Vagina (tissue), 2 donors: ENCODE measurements around the gene SDHAF2. TPM values are rescaled to one million over a fixed set of nuclear protein-coding genes. Genes with fewer than 3 reads are reported as not detected.

ENCODE experiments used
- DNase-seq, 2 donors: peaks; one replicate each; pipeline ENCODE4 v3.0.0-alpha.2; 2017; ENCODE audit errors: extremely low spot score in 2 of 2
- H3K27ac ChIP-seq: fragments of 200-600 bp; sonication (generic); one replicate; pipeline ENCODE4 v1.5.1; 2019
- H3K27me3 ChIP-seq: fragments of 200-600 bp; sonication (generic); one replicate; pipeline ENCODE4 v1.5.1; 2019
- H3K36me3 ChIP-seq, 2 donors: fragments of 200-600 bp; sonication (generic); one replicate each; pipeline ENCODE4 v1.5.1; 2017 to 2019
- H3K4me1 ChIP-seq: fragments of 200-600 bp; sonication (generic); one replicate; pipeline ENCODE4 v1.5.1; 2019
- H3K4me3 ChIP-seq, 2 donors: fragments of 200-600 bp; sonication (generic); 1 replicate in 1 of 2; 2 replicates in 1 of 2; pipeline ENCODE4 v1.5.1; 2016 to 2019
- H3K9me3 ChIP-seq: fragments of 200-600 bp; sonication (generic); one replicate; pipeline ENCODE4 v1.5.1; 2019
- POLR2A ChIP-seq, 2 donors: fragments of 450-650 bp; IDR thresholded peaks; one replicate each; pipeline ENCODE4 v1.6.1; 2017; ENCODE audit warnings: antibody characterized with exemption in 2 of 2, mild to moderate bottlenecking in 2 of 2, moderate library complexity in 2 of 2
- POLR2AphosphoS5 ChIP-seq, 2 donors: sonication (generic); formaldehyde crosslinking; IDR thresholded peaks; one replicate each; pipeline ENCODE4 v1.9.0; 2017; ENCODE audit warnings: antibody characterized with exemption in 2 of 2, mild to moderate bottlenecking in 2 of 2, low read depth in 1 of 2; ENCODE audit not compliant: insufficient read depth in 1 of 2
- intact Hi-C: fragments of 100-400 bp; cut with DNase I; formaldehyde crosslinking; loops from one replicate; pipeline ENCODE4 v1.15.1; 2023
- small RNA-seq: library from RNA; depleted of rRNA; stranded (forward); fragments of <200 nt; gene quantifications from one replicate; pipeline ENCODE3, GENCODE V24; 2016
- total RNA-seq: library from RNA; depleted of rRNA; stranded (reverse); fragments of >200 nt; gene quantifications from one replicate; pipeline ENCODE4 v1.2.3, GENCODE V29; 2016
- TF ChIP-seq, protein P1 (sequence below), 3 experiments: fragments of 450-650 bp in 2 of 3; fragments of 200-600 bp in 1 of 3; sonication (generic) in 1 of 3; IDR thresholded peaks; one replicate each; pipeline ENCODE4 v1.5.1; 2017 to 2019; ENCODE audit warnings: antibody characterized with exemption in 3 of 3, mild to moderate bottlenecking in 2 of 3, moderate library complexity in 2 of 3

Gene SDHAF2
- total RNA-seq, 1 donor from 2014 or later = 24.3 TPM

DNA sequence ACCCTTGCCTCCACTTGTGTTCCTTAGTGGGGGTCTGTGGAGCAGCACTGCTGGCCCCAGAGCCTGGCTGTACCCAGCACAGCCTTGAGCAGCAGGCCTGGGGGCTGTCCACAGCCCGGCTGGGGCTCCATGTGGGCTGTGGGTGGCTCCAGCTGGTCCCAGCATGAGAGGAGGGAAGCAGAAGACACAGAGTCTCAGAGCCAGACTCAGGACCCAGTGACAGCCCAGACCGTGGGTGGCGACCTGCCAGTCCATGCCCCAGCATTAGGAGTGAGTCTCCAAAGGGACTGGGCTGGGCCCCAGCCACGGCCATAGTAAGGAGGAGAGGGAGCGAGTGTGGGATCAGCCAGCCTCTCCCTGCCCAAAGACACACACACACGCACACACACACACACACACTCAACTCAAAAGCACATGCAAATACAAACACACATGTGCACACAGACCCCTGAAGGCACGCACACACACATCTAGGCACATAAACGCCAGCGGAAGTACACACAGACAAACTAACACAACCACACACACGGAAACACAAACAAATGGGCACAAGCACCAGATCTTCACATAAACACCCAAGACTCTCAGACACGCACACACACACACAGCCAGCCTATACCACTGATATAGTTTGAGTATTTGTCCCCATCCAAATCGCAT is 61.9 kb downstream of the SDHAF2 start:
- no peaks in the 10 kb centered on the region for H3K27me3 ChIP-seq
- H3K9me3 ChIP-seq = no peaks in the 10 kb centered on the region
- H3K36me3 ChIP-seq = no peaks in the 10 kb centered on the region
- H3K27ac ChIP-seq = no peak overlapping the region
- no peak for DNase-seq
- TF ChIP-seq, protein P1, sequence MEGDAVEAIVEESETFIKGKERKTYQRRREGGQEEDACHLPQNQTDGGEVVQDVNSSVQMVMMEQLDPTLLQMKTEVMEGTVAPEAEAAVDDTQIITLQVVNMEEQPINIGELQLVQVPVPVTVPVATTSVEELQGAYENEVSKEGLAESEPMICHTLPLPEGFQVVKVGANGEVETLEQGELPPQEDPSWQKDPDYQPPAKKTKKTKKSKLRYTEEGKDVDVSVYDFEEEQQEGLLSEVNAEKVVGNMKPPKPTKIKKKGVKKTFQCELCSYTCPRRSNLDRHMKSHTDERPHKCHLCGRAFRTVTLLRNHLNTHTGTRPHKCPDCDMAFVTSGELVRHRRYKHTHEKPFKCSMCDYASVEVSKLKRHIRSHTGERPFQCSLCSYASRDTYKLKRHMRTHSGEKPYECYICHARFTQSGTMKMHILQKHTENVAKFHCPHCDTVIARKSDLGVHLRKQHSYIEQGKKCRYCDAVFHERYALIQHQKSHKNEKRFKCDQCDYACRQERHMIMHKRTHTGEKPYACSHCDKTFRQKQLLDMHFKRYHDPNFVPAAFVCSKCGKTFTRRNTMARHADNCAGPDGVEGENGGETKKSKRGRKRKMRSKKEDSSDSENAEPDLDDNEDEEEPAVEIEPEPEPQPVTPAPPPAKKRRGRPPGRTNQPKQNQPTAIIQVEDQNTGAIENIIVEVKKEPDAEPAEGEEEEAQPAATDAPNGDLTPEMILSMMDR (IDR thresholded peaks at IDR 0.05) = no peak
- TF ChIP-seq POLR2A (IDR thresholded peaks at IDR 0.05) = no peak
- TF ChIP-seq POLR2AphosphoS5 (IDR thresholded peaks at IDR 0.05; ENCODE audit: insufficient read depth in 1 of 2, low read depth in 1 of 2) = no peak
- intact Hi-C loops = no loop called here
- H3K4me3 ChIP-seq = no peak overlapping the region
- peaks cover 25% of the 10 kb centered on the region for H3K4me1 ChIP-seq

DNA sequence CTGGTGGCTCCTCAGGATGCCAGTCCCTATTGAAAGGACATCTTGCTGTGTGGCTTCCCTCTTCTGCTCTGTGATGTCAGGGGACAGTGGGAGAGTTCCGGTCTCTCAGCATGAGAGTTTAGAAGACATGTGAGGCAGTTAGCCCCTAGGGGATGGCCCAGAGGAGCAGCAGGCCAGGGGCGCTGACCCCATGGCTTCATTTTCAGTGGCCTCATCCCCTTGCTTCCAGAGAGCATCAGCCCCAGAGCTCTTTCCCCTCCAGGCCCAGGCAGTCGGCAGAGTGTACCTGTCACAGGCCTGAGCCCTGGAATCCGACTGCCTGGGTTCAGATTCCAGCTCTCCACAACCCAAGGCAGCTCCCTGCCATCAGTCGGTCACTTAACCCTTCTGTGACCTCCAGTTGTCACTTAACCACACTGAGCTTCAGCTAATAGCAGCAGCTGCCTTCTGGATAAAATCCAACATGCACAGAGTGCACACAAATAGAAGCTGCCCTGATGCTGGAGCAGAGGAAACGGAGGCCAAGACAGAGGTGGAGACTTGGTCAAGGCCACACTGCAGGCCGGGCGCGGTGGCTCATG is 64.5 kb downstream of the SDHAF2 start:
- Histone ChIP-seq H3K4me1 (peaks cover 14% of the 10 kb centered on the region), H3K9me3 (no peaks in the 10 kb centered on the region), H3K36me3 (no peaks in the 10 kb centered on the region), H3K27me3 (no peaks in the 10 kb centered on the region), H3K4me3 (no peak overlapping the region), H3K27ac (no peak overlapping the region)
- DNase-seq = no peak
- TF ChIP-seq, protein P1 (IDR thresholded peaks at IDR 0.05) = no peak
- no peak for TF ChIP-seq POLR2A (IDR thresholded peaks at IDR 0.05)
- TF ChIP-seq POLR2AphosphoS5 (IDR thresholded peaks at IDR 0.05; ENCODE audit: insufficient read depth in 1 of 2, low read depth in 1 of 2) = no peak
- intact Hi-C loops = no loop called here

DNA sequence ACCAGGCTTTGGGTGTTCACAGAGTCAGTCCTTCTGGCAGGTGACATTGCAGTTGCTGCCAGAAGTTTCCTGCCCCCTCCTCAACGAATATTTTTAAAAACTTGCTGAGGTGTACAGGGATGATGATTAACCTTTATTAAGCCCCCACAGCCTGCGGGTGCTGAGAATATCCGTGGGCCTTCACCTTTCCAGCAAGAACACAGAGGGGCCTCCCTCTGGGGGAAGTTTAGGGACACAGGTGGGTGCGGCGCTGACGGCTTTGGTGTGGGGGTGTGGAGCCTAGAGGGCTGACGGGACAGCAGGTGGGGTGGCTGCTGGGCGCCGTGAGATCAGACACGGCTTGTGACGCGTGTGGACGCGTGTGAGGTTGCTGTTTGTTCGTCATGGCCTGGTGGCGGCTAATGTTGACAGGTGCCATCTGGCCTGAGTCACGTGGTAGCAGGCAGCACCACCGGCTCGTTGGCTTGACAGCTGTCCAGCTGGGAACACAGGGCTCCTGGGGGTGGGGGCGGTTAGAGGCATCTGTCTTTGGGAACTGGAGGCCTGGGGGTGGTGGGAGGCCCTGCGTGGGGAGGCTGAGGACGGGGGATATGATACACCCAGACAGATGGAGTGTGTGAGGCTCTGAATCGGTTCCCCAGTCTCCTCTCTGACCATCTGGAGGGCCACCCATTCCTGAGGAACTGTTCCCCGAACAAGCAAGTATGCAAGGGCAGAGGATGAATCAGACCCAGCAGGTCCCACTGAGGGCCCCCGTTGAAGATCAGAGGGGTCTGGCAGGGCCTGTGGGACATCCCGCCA is 66.1 kb downstream of the SDHAF2 start:
- H3K36me3 ChIP-seq = no peaks in the 10 kb centered on the region
- TF ChIP-seq POLR2AphosphoS5 (IDR thresholded peaks at IDR 0.05; ENCODE audit: insufficient read depth in 1 of 2, low read depth in 1 of 2) = no peak
- TF ChIP-seq, protein P1 (IDR thresholded peaks at IDR 0.05) = no peak
- no peak for TF ChIP-seq POLR2A (IDR thresholded peaks at IDR 0.05)
- H3K27ac ChIP-seq = no peak overlapping the region
- intact Hi-C loops = no loop called here
- no peaks in the 10 kb centered on the region for H3K4me1 ChIP-seq
- DNase-seq = no peak
- no peaks in the 10 kb centered on the region for H3K27me3 ChIP-seq
- no peaks in the 10 kb centered on the region for H3K9me3 ChIP-seq
- H3K4me3 ChIP-seq = no peak overlapping the region

Small RNA genes within 50 kb of the gene (small RNA-seq; reads per million reads assigned to genes)
- not detected for gene RN7SL23P

Other genes with a start within 250 kb of the SDHAF2 start
- gene PGA3, start 226.6 kb upstream of the SDHAF2 start, total RNA-seq = 2.5 TPM
- gene PGA4, start 207.8 kb upstream of the SDHAF2 start, total RNA-seq = 7.6 TPM
- gene PGA5, start 188.9 kb upstream of the SDHAF2 start, total RNA-seq = not detected
- 3.4 TPM for gene VWCE, start 134.8 kb upstream of the SDHAF2 start, total RNA-seq
- gene DDB1, start 97.0 kb upstream of the SDHAF2 start, total RNA-seq = 132 TPM
- gene TKFC, start 96.9 kb upstream of the SDHAF2 start, total RNA-seq = 22.6 TPM
- 26.5 TPM for gene CYB561A3, start 68.2 kb upstream of the SDHAF2 start, total RNA-seq
- 19.9 TPM for gene TMEM138, start 67.8 kb upstream of the SDHAF2 start, total RNA-seq
- gene TMEM216, start 37.5 kb upstream of the SDHAF2 start, total RNA-seq = 16.0 TPM
- gene CPSF7, start 149 bp upstream of the SDHAF2 start, total RNA-seq = 50.8 TPM
- gene LRRC10B, start 78.6 kb downstream of the SDHAF2 start, total RNA-seq = 0.74 TPM
- gene SYT7, start 151.0 kb downstream of the SDHAF2 start, total RNA-seq = 3.4 TPM